C4-2B (cell line): ENCODE results near the gene ANGPTL5.

Experiments used
- CTCF ChIP-seq: fragments of 450-650 bp; conservative IDR thresholded peaks from 2 replicates; pipeline ENCODE4 v1.5.1; 2017; ENCODE audit warnings: mild to moderate bottlenecking
- ZFX ChIP-seq: fragments of 450-650 bp; IDR thresholded peaks from 2 replicates; pipeline ENCODE4 v1.6.1; 2017

GRCh38 chr11:101955278-101955677 is 39.0 kb upstream of the ANGPTL5 start:
- TF ChIP-seq CTCF (no peak), ZFX (no peak)
